IMR-90 (cell line): Measurements from ENCODE around the gene YKT6. TPM values are rescaled to one million over a fixed set of nuclear protein-coding genes. Genes with fewer than 3 reads are reported as not detected.

ENCODE experiments used
- ATAC-seq: fragments of 200-7000 bp; cut with Tn5 transposase; 2 replicates; pipeline ENCODE4 v1.9.1; 2020; ENCODE audit warnings: low read depth, mild to moderate bottlenecking, moderate library complexity
- BruUV-seq: library from RNA; stranded (reverse); fragments of 400-500 nt; replicated peaks from 2 replicates; lab custom pipeline; 2021; lab: Mats Ljungman, UMichigan
- CTCF ChIA-PET: fragments of 300-600 bp; formaldehyde crosslinking; extraction: SDS; loops from one replicate; lab custom pipeline; 2021; ENCODE audit warnings: antibody characterized with exemption; lab: Yijun Ruan, JAX
- POLR2A ChIA-PET: fragments of 300-600 bp; sonication (Branson Sonifier 250); formaldehyde crosslinking; loops from one replicate; lab custom pipeline; 2022; ENCODE audit warnings: antibody characterized with exemption; ENCODE audit not compliant: unreplicated experiment; lab: Charles Lee
- DNase-seq: peaks from one replicate; pipeline ENCODE4 v3.0.0; 2013
- H2AFZ ChIP-seq: replicated peaks from 2 replicates; pipeline ENCODE3; 2013; ENCODE audit warnings: low read length, mild to moderate bottlenecking; ENCODE audit not compliant: poor library complexity
- H2AK5ac ChIP-seq: 2 replicates; pipeline ENCODE4 v1.6.1; 2013; ENCODE audit warnings: low read depth, low read length, inconsistent platforms
- H2AK9ac ChIP-seq: replicated peaks from 2 replicates; pipeline ENCODE3; 2013; ENCODE audit warnings: mild to moderate bottlenecking, low read depth, low read length, moderate library complexity; ENCODE audit not compliant: poor library complexity
- H2BK120ac ChIP-seq: 2 replicates; pipeline ENCODE4 v1.6.1; 2013; ENCODE audit warnings: low read depth, low read length, inconsistent platforms
- H2BK15ac ChIP-seq: 3 replicates; pipeline ENCODE4 v1.6.1; 2013; ENCODE audit warnings: low read depth, low read length, inconsistent platforms
- H2BK20ac ChIP-seq: 2 replicates; pipeline ENCODE4 v1.6.1; 2013; ENCODE audit warnings: low read depth, mild to moderate bottlenecking, inconsistent platforms, low read length, moderate library complexity
- H2BK5ac ChIP-seq: 2 replicates; pipeline ENCODE4 v1.6.1; 2013; ENCODE audit warnings: mild to moderate bottlenecking, low read depth, low read length, inconsistent platforms; ENCODE audit not compliant: poor library complexity, severe bottlenecking
- H3K14ac ChIP-seq: replicated peaks from 2 replicates; pipeline ENCODE4 v1.6.1; 2013; ENCODE audit warnings: low read depth, low read length, inconsistent platforms
- H3K18ac ChIP-seq: 2 replicates; pipeline ENCODE4 v1.6.1; 2013; ENCODE audit warnings: low read depth, low read length, control low read depth
- H3K23ac ChIP-seq: 2 replicates; pipeline ENCODE4 v1.6.1; 2013; ENCODE audit warnings: low read depth, low read length, inconsistent platforms
- H3K27ac ChIP-seq: 2 replicates; pipeline ENCODE4 v1.5.1; 2013; ENCODE audit warnings: mild to moderate bottlenecking, control low read depth, low read length; ENCODE audit not compliant: insufficient read depth
- H3K27me3 ChIP-seq: 2 replicates; pipeline ENCODE4 v1.6.1; 2013; ENCODE audit warnings: low read length; ENCODE audit not compliant: control insufficient read depth, insufficient read depth
- H3K36me3 ChIP-seq: 2 replicates; pipeline ENCODE4 v1.6.1; 2013; ENCODE audit warnings: low read length, mixed read lengths; ENCODE audit not compliant: control insufficient read depth, insufficient read depth
- H3K4ac ChIP-seq: 2 replicates; pipeline ENCODE4 v1.6.1; 2013; ENCODE audit warnings: low read depth, low read length, inconsistent platforms
- H3K4me1 ChIP-seq: 2 replicates; pipeline ENCODE4 v1.6.1; 2013; ENCODE audit warnings: low read length, mixed read lengths; ENCODE audit not compliant: control insufficient read depth, insufficient read depth
- H3K4me2 ChIP-seq: 2 replicates; pipeline ENCODE4 v1.6.1; 2013; ENCODE audit warnings: low read depth, mild to moderate bottlenecking, control low read depth, low read length, moderate library complexity
- H3K4me3 ChIP-seq: 2 replicates; pipeline ENCODE4 v1.5.1; 2013; ENCODE audit warnings: low read depth, mild to moderate bottlenecking, control low read depth, low read length, moderate library complexity; ENCODE audit not compliant: insufficient read depth
- H3K56ac ChIP-seq: 2 replicates; pipeline ENCODE4 v1.6.1; 2013; ENCODE audit warnings: low read length, inconsistent platforms; ENCODE audit not compliant: insufficient read depth; ENCODE audit errors: extremely low read depth
- H3K79me1 ChIP-seq, 2 experiments: 2 replicates each; pipeline ENCODE4 v1.6.1; 2013; ENCODE audit warnings: low read length in 2 of 2, inconsistent platforms in 1 of 2, low read depth in 1 of 2
- H3K9ac ChIP-seq: 2 replicates; pipeline ENCODE4 v1.6.1; 2013; ENCODE audit warnings: low read depth, low read length, control low read depth
- H3K9me1 ChIP-seq: 2 replicates; pipeline ENCODE4 v1.6.1; 2013; ENCODE audit warnings: low read length, inconsistent platforms; ENCODE audit not compliant: insufficient read depth
- H3K9me3 ChIP-seq: 2 replicates; pipeline ENCODE4 v1.6.1; 2013; ENCODE audit warnings: low read length; ENCODE audit not compliant: control insufficient read depth, insufficient read depth
- H4K20me1 ChIP-seq: 2 replicates; pipeline ENCODE4 v1.6.1; 2013; ENCODE audit warnings: low read length, inconsistent platforms; ENCODE audit not compliant: insufficient read depth
- H4K5ac ChIP-seq: 2 replicates; pipeline ENCODE4 v1.6.1; 2013; ENCODE audit warnings: mild to moderate bottlenecking, low read depth, low read length, control low read depth
- H4K8ac ChIP-seq, 2 experiments: 2 replicates each; pipeline ENCODE4 v1.6.1; 2013; ENCODE audit warnings: low read depth in 2 of 2, low read length in 2 of 2, control low read depth in 1 of 2, inconsistent platforms in 1 of 2
- H4K91ac ChIP-seq: 2 replicates; pipeline ENCODE4 v1.6.1; 2013; ENCODE audit warnings: low read depth, low read length, inconsistent platforms; ENCODE audit not compliant: insufficient read depth
- CHD1 ChIP-seq: IDR thresholded peaks from 2 replicates; pipeline ENCODE4 v1.6.1; 2012; ENCODE audit warnings: low read depth, low read length, improper control_type of control experiment
- RAD21 ChIP-seq: IDR thresholded peaks from 2 replicates; pipeline ENCODE4 v1.6.1; 2012; ENCODE audit warnings: low read length, improper control_type of control experiment
- RCOR1 ChIP-seq: IDR thresholded peaks from 2 replicates; pipeline ENCODE4 v1.6.1; 2012; ENCODE audit warnings: mild to moderate bottlenecking, low read length, improper control_type of control experiment; ENCODE audit not compliant: insufficient replicate concordance
- SMC3 ChIP-seq: fragments of 150-350 bp; IDR thresholded peaks from 2 replicates; pipeline ENCODE4 v1.6.1; 2016; ENCODE audit warnings: low read depth, mild to moderate bottlenecking, antibody characterized with exemption, low read length, moderate library complexity
- WGBS, 2 experiments: methylation state at CpG; one replicate each; pipeline versions ENCODE4 v1.1.5 to v1.1.7; 2013; ENCODE audit warnings: missing lambda C conversion rate in 2 of 2; ENCODE audit not compliant: insufficient read length in 1 of 2; ENCODE audit errors: extremely low coverage in 2 of 2; 5-methylcytosine and 5-hydroxymethylcytosine counted together
- dilution Hi-C: fragments of 300-500 bp; cut with HindIII; formaldehyde crosslinking; loops from one replicate; pipeline ENCODE4 v1.14.3; 2018; ENCODE audit warnings: low sequenced_read_pairs; ENCODE audit not compliant: unreplicated experiment
- in situ Hi-C: fragments of 300-500 bp; cut with MboI; formaldehyde crosslinking; loops from 3 replicates; pipeline ENCODE4 v1.14.3; 2019; ENCODE audit warnings: low sequenced_read_pairs, inconsistent platforms, mixed read lengths
- intact Hi-C: fragments of 100-400 bp; cut with micrococcal nuclease; formaldehyde crosslinking; loops from 2 replicates; pipeline ENCODE4 v1.10.0; 2022
- polyA plus RNA-seq, 3 experiments: library from polyadenylated mRNA; depleted of rRNA; stranded (reverse); fragments of >200 nt; gene quantifications; 2 replicates each; pipeline ENCODE4 v1.2.3, GENCODE V29; 2012; ENCODE audit warnings: low replicate concordance in 1 of 3
- total RNA-seq: library from RNA; depleted of rRNA; stranded (reverse); fragments of >200 nt; gene quantifications from 2 replicates; pipeline ENCODE4 v1.2.3, GENCODE V29; 2012
- TF ChIP-seq, protein P1 (sequence below): fragments of 150-350 bp; IDR thresholded peaks from 2 replicates; pipeline ENCODE4 v1.6.1; 2016; ENCODE audit warnings: low read depth, mild to moderate bottlenecking, low read length, moderate library complexity, borderline replicate concordance

The YKT6 gene
- total and polyA plus RNA-seq, 2 of the 4 experiments (the other 2 are of a cell fraction) = 115 to 120 TPM

- Histone ChIP-seq H3K36me3 (no peaks in the 10 kb centered on the region), H3K27ac (no peak overlapping the region), H3K4me1 (no peaks in the 10 kb centered on the region), H2BK15ac (no peak overlapping the region), H2BK20ac (no peak overlapping the region), H3K4me3 (no peak overlapping the region), H2AFZ (no peak overlapping the region), H2BK5ac (no peak overlapping the region), H4K8ac (no peak overlapping the region), H3K56ac (no peak overlapping the region), H4K91ac (no peak overlapping the region), H4K20me1 (no peaks in the 10 kb centered on the region), H3K9ac (no peak overlapping the region), H3K14ac (no peak overlapping the region), H3K79me1 (no peaks in the 10 kb centered on the region), H3K9me1 (no peaks in the 10 kb centered on the region), H3K4me2 (no peak overlapping the region), H3K9me3 (no peaks in the 10 kb centered on the region), H4K5ac (no peak overlapping the region), H2AK5ac (no peak overlapping the region), H2BK120ac (no peak overlapping the region), H3K4ac (no peak overlapping the region), H3K18ac (no peak overlapping the region), H3K23ac (no peak overlapping the region), H2AK9ac (no peak overlapping the region), H3K27me3 (peaks cover 24% of the 10 kb centered on the region)
- DNase-seq (no peak), ATAC-seq (no peak)
- no peak for TF ChIP-seq CHD1
- no peak for TF ChIP-seq SMC3
- TF ChIP-seq RCOR1 = no peak
- TF ChIP-seq, protein P1, sequence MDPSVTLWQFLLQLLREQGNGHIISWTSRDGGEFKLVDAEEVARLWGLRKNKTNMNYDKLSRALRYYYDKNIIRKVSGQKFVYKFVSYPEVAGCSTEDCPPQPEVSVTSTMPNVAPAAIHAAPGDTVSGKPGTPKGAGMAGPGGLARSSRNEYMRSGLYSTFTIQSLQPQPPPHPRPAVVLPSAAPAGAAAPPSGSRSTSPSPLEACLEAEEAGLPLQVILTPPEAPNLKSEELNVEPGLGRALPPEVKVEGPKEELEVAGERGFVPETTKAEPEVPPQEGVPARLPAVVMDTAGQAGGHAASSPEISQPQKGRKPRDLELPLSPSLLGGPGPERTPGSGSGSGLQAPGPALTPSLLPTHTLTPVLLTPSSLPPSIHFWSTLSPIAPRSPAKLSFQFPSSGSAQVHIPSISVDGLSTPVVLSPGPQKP = no peak
- TF ChIP-seq RAD21 = no peak
- in situ Hi-C loops (no loop called here), dilution Hi-C loops (no loop called here), intact Hi-C loops (no loop called here)
- ChIA-PET CTCF (no interaction called here), POLR2A (no interaction called here)
- WGBS, 2 experiments = 76% methylated on average over 7 of the region's 10 CpGs; no CpG with 5 or more reads in 1 of the 2 experiments
- BruUV-seq = no TSS peak
Observed at GRCh38 chr7:44237696-44238095, 36.9 kb downstream of the YKT6 start.
